IPS-18a (cell line): Measurements from ENCODE around the gene EPPIN.
"Not testable (repeated sequence)": the region's sequence is repeated elsewhere in the genome, so short reads cannot be mapped to it uniquely, and the experiment has no call there.

Source experiments
- H3K27ac ChIP-seq: one replicate; pipeline ENCODE4 v1.5.1; 2013; ENCODE audit warnings: low read length
- H3K27me3 ChIP-seq: one replicate; pipeline ENCODE4 v1.6.1; 2013; ENCODE audit warnings: mild to moderate bottlenecking, low read length; ENCODE audit not compliant: control insufficient read depth, insufficient read depth
- H3K36me3 ChIP-seq: one replicate; pipeline ENCODE4 v1.6.1; 2013; ENCODE audit warnings: low read depth, low read length; ENCODE audit not compliant: control insufficient read depth
- H3K4me1 ChIP-seq: one replicate; pipeline ENCODE4 v1.6.1; 2013; ENCODE audit warnings: low read depth, low read length; ENCODE audit not compliant: control insufficient read depth
- H3K4me3 ChIP-seq: one replicate; pipeline ENCODE4 v1.5.1; 2013; ENCODE audit warnings: low read length
- H3K9ac ChIP-seq: one replicate; pipeline ENCODE4 v1.6.1; 2013; ENCODE audit warnings: mild to moderate bottlenecking, low read length, moderate library complexity
- H3K9me3 ChIP-seq: one replicate; pipeline ENCODE4 v1.6.1; 2013; ENCODE audit warnings: low read depth, low read length; ENCODE audit not compliant: control insufficient read depth

The EPPIN gene

DNA sequence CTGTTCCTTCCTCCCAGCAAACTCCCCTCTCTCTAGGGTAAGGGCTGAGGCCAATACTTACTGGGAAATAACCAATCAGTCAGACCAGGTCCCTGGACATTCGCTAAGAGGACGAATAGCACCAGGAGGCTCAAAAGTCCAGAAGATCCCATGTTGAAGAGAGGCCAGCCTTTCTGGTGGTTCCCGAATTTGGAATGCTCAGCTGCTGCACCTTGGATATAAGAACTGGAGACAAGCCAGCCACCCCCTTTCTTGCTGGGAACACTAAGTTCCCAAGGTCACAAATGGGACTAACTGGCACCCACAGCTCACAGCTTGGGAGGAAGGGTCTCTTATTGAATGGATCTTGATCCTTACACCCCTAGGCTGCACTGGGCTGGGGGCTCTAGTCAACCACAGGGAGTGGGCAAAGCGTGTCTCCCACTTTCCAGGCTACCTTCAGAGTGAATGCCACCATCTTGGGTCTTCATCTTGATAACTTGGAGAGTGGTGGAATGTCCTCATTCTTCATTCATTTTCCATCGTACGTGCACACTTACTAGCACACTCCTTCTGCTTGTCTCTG, at the start of gene EPPIN:
Gene EPPIN (minus strand): TSS at position 196 of the 565 bp plus-strand sequence. CDS start 44 bp downstream, at position 152.
- no peaks in the 10 kb centered on the region for H3K36me3 ChIP-seq
- no peak within 1 kb of the TSS for H3K4me3 ChIP-seq
- H3K27ac ChIP-seq = no peak within 1 kb of the TSS
- no peaks in the 10 kb centered on the region for H3K9me3 ChIP-seq
- H3K4me1 ChIP-seq = no peaks in the 10 kb centered on the region
- H3K27me3 ChIP-seq = no peaks in the 10 kb centered on the region
- no peak within 1 kb of the TSS for H3K9ac ChIP-seq

GRCh38 chr20:45595235-45595634, 48.0 kb upstream of the EPPIN start:
- H3K4me3 ChIP-seq = no peak overlapping the region
- H3K27ac ChIP-seq = no peak overlapping the region
- no peak overlapping the region for H3K9ac ChIP-seq
- H3K36me3 ChIP-seq = no peaks in the 10 kb centered on the region
- no peaks in the 10 kb centered on the region for H3K4me1 ChIP-seq
- no peaks in the 10 kb centered on the region for H3K9me3 ChIP-seq
- no peaks in the 10 kb centered on the region for H3K27me3 ChIP-seq

DNA sequence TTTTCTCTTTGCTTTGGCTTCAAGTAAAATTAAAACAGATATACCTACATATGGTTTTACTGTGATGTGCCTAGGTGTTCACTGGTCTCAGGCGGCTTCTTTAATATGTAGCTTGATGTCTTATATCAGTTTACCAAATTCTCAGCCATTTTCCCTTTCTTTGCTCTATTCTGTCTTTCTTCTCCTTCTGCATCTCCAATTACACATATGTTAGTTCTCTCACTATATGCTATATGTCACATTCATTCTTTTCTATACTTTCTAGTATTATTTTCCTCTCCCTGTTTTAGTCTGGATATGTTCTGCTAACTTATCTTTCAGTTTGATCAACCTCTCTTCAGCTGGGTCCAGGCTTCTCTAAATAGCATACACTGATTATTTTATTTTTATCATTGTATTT, 46.3 kb upstream of the EPPIN start:
- Histone ChIP-seq H3K27ac (no peak overlapping the region), H3K27me3 (no peaks in the 10 kb centered on the region), H3K4me3 (no peak overlapping the region), H3K9ac (no peak overlapping the region), H3K36me3 (no peaks in the 10 kb centered on the region), H3K9me3 (no peaks in the 10 kb centered on the region), H3K4me1 (no peaks in the 10 kb centered on the region)

- H3K4me3 ChIP-seq = no peak overlapping the region
- H3K9me3 ChIP-seq = no peaks in the 10 kb centered on the region
- H3K27ac ChIP-seq = no peak overlapping the region
- H3K27me3 ChIP-seq = no peaks in the 10 kb centered on the region
- no peaks in the 10 kb centered on the region for H3K36me3 ChIP-seq
- no peaks in the 10 kb centered on the region for H3K4me1 ChIP-seq
- no peak overlapping the region for H3K9ac ChIP-seq
Measured at GRCh38 chr20:45592574-45593189, 45.5 kb upstream of the EPPIN start.

DNA sequence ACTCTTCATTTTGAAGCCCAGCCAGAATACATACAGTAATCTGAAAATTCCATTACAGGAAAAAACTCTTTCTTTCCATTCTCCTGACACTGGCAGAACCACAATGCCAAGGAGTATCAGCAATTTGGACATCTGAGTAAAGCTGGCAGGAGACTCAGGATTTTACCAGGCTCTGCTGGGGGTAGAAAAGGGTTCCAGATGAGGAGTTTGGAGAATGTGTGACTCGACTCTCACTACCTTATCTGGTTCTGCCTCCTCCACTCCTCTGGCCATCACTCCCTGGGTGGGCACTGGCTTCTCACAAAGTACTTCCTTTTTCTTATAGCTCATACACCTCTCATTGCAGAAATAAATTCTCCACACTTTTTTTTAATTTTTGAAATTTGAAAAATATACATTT, 42.5 kb upstream of the EPPIN start:
- Histone ChIP-seq H3K4me3 (no peak overlapping the region), H3K27ac (no peak overlapping the region), H3K9me3 (no peaks in the 10 kb centered on the region), H3K9ac (no peak overlapping the region), H3K27me3 (no peaks in the 10 kb centered on the region), H3K36me3 (no peaks in the 10 kb centered on the region), H3K4me1 (no peaks in the 10 kb centered on the region)

DNA sequence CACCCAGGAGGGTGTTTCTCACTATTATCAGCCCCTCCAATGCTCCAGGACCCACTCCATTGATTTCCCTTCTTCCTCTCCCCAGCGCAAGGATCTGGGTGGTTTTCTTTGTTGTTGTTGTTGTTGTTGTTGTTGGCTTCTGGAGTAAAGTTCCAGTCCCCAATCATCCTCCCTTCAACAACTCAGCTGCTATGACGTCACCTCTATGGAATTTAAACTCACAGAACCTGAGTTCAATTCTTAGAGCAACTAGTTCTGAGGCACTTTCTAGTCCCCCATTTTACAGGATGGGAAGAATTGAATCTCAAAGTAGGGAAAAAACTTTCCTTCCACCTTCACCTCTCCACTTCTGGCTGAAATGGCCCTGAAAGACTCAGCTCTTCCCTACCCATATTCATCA, 41.6 kb upstream of the EPPIN start:
- no peaks in the 10 kb centered on the region for H3K36me3 ChIP-seq
- H3K27me3 ChIP-seq = no peaks in the 10 kb centered on the region
- H3K27ac ChIP-seq = no peak overlapping the region
- peaks cover 1% of the 10 kb centered on the region for H3K4me1 ChIP-seq
- no peak overlapping the region for H3K9ac ChIP-seq
- no peaks in the 10 kb centered on the region for H3K9me3 ChIP-seq
- H3K4me3 ChIP-seq = no peak overlapping the region

DNA sequence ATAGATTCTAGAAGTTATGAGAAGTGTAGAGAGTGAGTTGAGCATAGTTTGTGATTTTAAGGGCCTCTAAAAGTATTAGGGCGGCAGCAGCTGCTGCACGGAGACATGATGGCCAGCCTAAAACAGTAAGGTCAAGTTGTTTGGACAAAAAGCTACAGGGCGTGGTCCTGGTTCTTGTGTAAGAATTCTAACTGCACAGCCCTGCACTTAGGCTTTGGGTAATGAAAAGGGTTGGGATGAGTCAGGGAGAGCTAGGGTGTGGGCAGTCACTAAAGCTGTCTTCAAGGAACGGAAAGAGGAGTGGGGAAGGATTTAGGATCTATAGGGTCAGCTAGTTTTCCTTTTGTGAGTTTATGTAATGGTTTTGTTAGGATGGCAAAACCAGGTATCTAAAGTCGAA, 38.8 kb upstream of the EPPIN start:
- not testable (repeated sequence) for H3K27ac ChIP-seq, H3K36me3 ChIP-seq, H3K4me3 ChIP-seq, H3K9ac ChIP-seq, H3K27me3 ChIP-seq, H3K9me3 ChIP-seq
- peaks cover 15% of the 10 kb centered on the region for H3K4me1 ChIP-seq

GRCh38 chr20:45584294-45584693, 37.1 kb upstream of the EPPIN start:
- H3K27me3 ChIP-seq, H3K4me3 ChIP-seq, H3K9me3 ChIP-seq, H3K36me3 ChIP-seq, H3K9ac ChIP-seq, H3K27ac ChIP-seq: not testable (repeated sequence)
- H3K4me1 ChIP-seq = peaks cover 15% of the 10 kb centered on the region

- Histone ChIP-seq H3K9ac (no peak overlapping the region), H3K4me1 (peaks cover 15% of the 10 kb centered on the region), H3K4me3 (peak overlapping the region; percentile 30), H3K9me3 (no peaks in the 10 kb centered on the region), H3K27ac (no peak overlapping the region), H3K36me3 (no peaks in the 10 kb centered on the region), H3K27me3 (no peaks in the 10 kb centered on the region)
Measured at GRCh38 chr20:45583502-45583901, 36.3 kb upstream of the EPPIN start.

- Histone ChIP-seq H3K9me3 (no peaks in the 10 kb centered on the region), H3K27ac (no peak overlapping the region), H3K9ac (no peak overlapping the region), H3K27me3 (no peaks in the 10 kb centered on the region), H3K4me1 (peaks cover 21% of the 10 kb centered on the region), H3K36me3 (no peaks in the 10 kb centered on the region), H3K4me3 (no peak overlapping the region)
Measured at GRCh38 chr20:45581702-45582101, 34.5 kb upstream of the EPPIN start.

DNA sequence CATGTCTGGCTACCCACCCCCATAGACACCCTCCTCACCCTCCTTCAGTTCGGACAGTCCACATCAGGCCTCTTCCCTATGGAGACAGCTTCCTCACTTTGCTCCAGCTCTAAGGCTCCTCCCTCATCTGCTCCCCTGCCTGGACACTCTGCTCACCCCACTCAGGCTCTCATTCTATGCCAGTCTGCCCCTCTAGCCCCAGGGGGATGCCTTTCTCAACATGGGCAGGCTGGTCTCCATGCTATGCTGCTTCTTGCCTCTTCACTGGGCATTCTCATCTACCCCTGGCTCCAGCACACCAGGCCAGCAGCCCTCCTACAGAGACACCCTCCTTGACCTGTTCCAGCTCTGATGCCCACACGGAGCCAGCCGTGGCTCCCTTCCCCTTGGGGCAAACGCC, 32.0 kb upstream of the EPPIN start, which contains the start of gene WFDC8:
Gene WFDC8 (minus strand): TSS at position 101 of the 400 bp plus-strand sequence. CDS start 37 bp downstream, at position 64.
- H3K27ac ChIP-seq = no peak within 1 kb of the TSS
- H3K27me3 ChIP-seq = no peaks in the 10 kb centered on the region
- peaks cover 21% of the 10 kb centered on the region for H3K4me1 ChIP-seq
- H3K36me3 ChIP-seq = no peaks in the 10 kb centered on the region
- no peaks in the 10 kb centered on the region for H3K9me3 ChIP-seq
- no peak within 1 kb of the TSS for H3K9ac ChIP-seq
- no peak within 1 kb of the TSS for H3K4me3 ChIP-seq

DNA sequence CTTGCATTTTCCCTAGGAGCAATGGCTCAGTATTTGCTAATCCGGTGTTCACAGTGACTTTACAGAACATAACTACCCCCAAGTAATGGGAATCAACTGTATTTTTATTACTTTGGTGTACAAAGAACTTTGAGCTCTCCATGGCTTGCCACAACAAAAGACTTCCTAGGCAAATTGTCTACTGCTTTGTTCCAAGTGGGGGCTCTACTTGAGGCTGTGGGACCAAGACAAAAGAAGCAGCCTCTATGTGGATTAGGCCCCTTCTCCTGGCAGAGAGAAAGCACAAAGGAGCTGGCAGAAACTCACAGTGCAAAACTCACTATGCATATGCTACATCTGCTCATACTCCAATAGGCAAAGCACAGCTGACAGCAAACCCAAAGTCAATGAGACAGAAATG, 31.0 kb upstream of the EPPIN start:
- no peaks in the 10 kb centered on the region for H3K27me3 ChIP-seq
- no peaks in the 10 kb centered on the region for H3K9me3 ChIP-seq
- no peaks in the 10 kb centered on the region for H3K36me3 ChIP-seq
- no peak overlapping the region for H3K27ac ChIP-seq
- no peak overlapping the region for H3K9ac ChIP-seq
- peaks cover 14% of the 10 kb centered on the region for H3K4me1 ChIP-seq
- H3K4me3 ChIP-seq = no peak overlapping the region
